KMS-11 (cell line): Measurements from ENCODE around the gene EIF1.

Experiments used
- H2AFZ ChIP-seq: fragments of 200-600 bp; sonication (generic); 2 replicates; pipeline ENCODE4 v1.6.1; 2016; ENCODE audit warnings: antibody characterized with exemption, mixed run types, low read depth
- H3K27ac ChIP-seq: fragments of 200-600 bp; sonication (generic); 2 replicates; pipeline ENCODE4 v1.6.1; 2016; ENCODE audit warnings: mild to moderate bottlenecking, mixed run types
- H3K27me3 ChIP-seq: fragments of 200-600 bp; sonication (generic); 2 replicates; pipeline ENCODE4 v1.6.1; 2017; ENCODE audit warnings: mild to moderate bottlenecking, low read depth, mixed run types, moderate library complexity; ENCODE audit not compliant: insufficient read depth
- H3K36me3 ChIP-seq: fragments of 200-600 bp; sonication (generic); 2 replicates; pipeline ENCODE4 v1.6.1; 2017; ENCODE audit warnings: mild to moderate bottlenecking, mixed run types; ENCODE audit not compliant: insufficient read depth
- H3K4me1 ChIP-seq: fragments of 200-600 bp; sonication (generic); 2 replicates; pipeline ENCODE4 v1.6.1; 2016; ENCODE audit warnings: mild to moderate bottlenecking, low read depth, mixed run types; ENCODE audit not compliant: poor library complexity, severe bottlenecking
- H3K4me2 ChIP-seq: fragments of 200-600 bp; sonication (generic); 2 replicates; pipeline ENCODE4 v1.7.0; 2016; ENCODE audit warnings: mild to moderate bottlenecking, mixed run types
- H3K4me3 ChIP-seq: fragments of 200-600 bp; sonication (generic); IDR thresholded peaks from 2 replicates; pipeline ENCODE4 v1.6.1; 2017; ENCODE audit warnings: low read depth, low read length, mixed read lengths; ENCODE audit not compliant: insufficient read depth
- H3K79me2 ChIP-seq: fragments of 200-600 bp; sonication (generic); 2 replicates; pipeline ENCODE4 v1.6.1; 2016; ENCODE audit warnings: low read depth, mixed run types; ENCODE audit not compliant: insufficient read depth
- H3K9ac ChIP-seq: fragments of 200-600 bp; sonication (generic); 2 replicates; pipeline ENCODE4 v1.6.1; 2016; ENCODE audit warnings: mild to moderate bottlenecking, mixed run types
- H4K20me1 ChIP-seq: fragments of 200-600 bp; sonication (generic); 2 replicates; pipeline ENCODE4 v1.6.1; 2016; ENCODE audit warnings: mild to moderate bottlenecking, mixed run types; ENCODE audit not compliant: insufficient read depth
- CTCF ChIP-seq: fragments of 200-600 bp; sonication (generic); conservative IDR thresholded peaks from 2 replicates; pipeline ENCODE4 v1.6.1; 2017; ENCODE audit warnings: low read depth, mild to moderate bottlenecking, antibody characterized with exemption, low read length, moderate library complexity, mixed read lengths

The EIF1 gene

DNA sequence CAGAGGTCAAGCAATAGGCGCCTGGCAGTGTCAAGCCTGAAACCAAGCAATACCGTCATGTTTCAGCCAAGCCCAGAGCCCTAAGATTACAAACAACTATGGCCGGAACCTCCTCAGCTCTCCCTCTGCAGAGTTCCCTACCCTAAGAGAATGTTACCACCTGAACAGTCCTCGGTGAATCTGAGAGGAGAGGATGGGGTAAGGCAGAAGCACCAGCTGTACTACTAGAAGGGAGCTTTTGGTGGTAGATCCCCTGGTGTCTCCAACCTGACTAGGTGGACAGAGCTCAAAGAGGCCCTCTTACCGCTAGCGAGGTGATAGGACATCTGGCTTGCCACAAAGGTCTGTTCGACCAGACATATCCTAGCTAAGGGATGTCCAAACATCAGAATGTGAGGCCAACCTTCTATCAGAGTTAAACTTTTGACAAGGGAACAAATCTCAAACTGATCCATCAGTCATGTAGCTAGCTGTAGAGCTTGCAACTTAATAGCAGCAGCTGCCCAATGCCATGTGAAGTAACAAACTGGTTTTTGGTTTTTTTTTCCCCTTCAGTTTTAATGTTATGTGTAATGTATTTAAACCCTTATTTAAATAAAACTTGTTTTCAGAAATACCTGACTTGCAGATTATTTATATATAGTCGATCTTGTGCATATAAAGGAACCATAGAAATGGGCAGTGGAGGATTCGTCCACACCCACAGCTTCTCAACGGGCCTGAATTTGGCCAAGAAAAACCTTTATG lies 2.5 kb downstream of the EIF1 start:
- Histone ChIP-seq H3K4me2 (peak overlapping the region; percentile 90; the same call in 1 of the 2 replicates), H4K20me1 (peaks cover 27% of the 10 kb centered on the region), H3K9ac (no peak overlapping the region), H2AFZ (no peak overlapping the region), H3K4me3 (no peak overlapping the region), H3K4me1 (peaks cover 34% of the 10 kb centered on the region), H3K36me3 (peaks cover 28% of the 10 kb centered on the region; the same call in 1 of the 2 replicates), H3K27ac (peak overlapping the region; percentile 98; the same call in 1 of the 2 replicates), H3K27me3 (no peaks in the 10 kb centered on the region), H3K79me2 (peaks cover 28% of the 10 kb centered on the region)
- no peak for TF ChIP-seq CTCF

DNA sequence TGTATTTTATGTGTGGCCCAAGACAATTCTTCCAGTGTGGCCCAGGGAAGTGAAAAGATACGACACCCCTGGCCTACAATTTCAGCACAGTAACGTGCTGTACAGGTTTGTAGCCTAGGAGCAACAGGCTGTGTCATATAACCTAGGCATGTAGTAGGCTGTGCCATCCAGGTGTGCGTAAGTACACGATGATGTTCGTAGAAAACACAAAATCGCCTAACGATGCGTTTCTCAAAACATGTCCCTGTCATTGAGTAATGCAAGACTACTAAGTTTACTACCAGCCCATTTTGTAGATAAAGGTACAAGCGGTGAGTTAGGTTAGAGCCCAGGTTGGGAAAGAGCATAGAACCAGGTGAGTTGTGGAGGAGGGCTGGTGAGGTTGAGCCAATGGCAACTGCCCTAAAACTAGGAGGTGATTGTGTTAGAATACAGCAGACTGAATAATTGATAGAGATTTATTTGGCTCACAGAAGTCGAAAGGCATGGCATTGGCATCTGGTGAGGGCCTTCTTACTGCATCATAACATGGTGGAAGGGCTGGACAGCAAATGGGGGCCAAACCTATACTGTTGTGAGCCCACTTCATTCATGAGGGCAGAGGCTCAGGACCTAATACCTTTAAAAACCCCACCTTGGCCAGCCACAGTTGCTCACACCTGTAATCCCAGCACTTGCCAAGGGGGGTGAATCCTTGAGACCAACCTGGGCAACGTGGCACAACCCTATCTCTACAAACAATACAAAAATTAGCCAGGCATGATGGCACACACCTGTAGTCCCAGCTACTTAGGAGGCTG lies 4.2 kb downstream of the EIF1 start:
- peaks cover 43% of the 10 kb centered on the region for H3K4me1 ChIP-seq
- H3K9ac ChIP-seq, result no peak overlapping the region
- H3K27me3 ChIP-seq, result no peaks in the 10 kb centered on the region
- no peak overlapping the region for H2AFZ ChIP-seq
- H3K4me3 ChIP-seq, result no peak overlapping the region
- peaks cover 27% of the 10 kb centered on the region for H4K20me1 ChIP-seq
- no peak overlapping the region; the same call in 1 of the 2 replicates for H3K27ac ChIP-seq
- TF ChIP-seq CTCF, result no peak
- H3K36me3 ChIP-seq, result peaks cover 28% of the 10 kb centered on the region; the same call in 1 of the 2 replicates
- H3K79me2 ChIP-seq, result peaks cover 28% of the 10 kb centered on the region
- H3K4me2 ChIP-seq, result no peak overlapping the region

- Histone ChIP-seq H4K20me1 (peaks cover 18% of the 10 kb centered on the region), H3K4me3 (no peak overlapping the region), H3K4me2 (no peak overlapping the region), H2AFZ (no peak overlapping the region), H3K27ac (no peak overlapping the region), H3K4me1 (peaks cover 41% of the 10 kb centered on the region), H3K36me3 (peaks cover 20% of the 10 kb centered on the region; the same call in 1 of the 2 replicates), H3K9ac (no peak overlapping the region), H3K79me2 (peaks cover 16% of the 10 kb centered on the region), H3K27me3 (no peaks in the 10 kb centered on the region)
- no peak for TF ChIP-seq CTCF
These were observed 6.5 kb downstream of the EIF1 start for GRCh38 chr17:41695134-41695661.

DNA sequence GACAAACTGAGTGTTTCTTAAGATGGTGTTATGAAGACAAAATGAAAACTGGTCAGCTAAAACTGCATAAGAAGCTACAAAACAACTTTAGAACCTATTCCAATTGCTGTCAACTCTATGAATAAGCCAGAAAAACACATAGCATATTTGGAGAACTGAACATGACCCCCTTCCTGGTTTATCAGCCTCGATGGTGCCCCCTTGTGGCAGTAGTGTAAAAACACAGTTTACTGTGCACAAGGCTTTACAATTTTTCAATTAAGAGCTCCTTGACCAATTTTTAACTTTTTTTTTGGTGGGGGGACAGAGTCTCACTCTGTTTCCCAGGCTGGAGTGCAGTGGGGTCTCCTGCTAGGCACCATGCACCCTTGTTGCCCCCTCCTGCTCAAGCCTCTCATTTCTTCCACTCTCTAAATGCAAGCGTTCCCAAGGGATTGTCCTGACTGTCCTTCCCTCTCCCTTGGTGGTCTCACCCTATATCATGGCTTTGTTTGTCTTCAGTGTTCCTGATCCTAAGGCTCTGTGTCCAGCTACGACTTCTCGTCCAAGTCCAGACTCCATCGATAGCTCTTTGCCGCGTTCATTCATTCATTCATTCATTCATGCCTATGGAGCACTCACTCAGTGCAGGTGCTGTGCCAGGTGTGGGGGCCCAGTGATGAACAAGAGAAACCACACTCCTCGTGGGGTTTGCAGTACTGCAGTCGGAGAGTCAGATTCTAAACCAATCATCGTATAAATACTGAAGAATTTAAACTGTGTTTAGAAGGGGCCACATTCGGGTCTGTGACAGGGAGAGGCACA lies 7.5 kb downstream of the EIF1 start:
- peak; percentile 95 for TF ChIP-seq CTCF
- Histone ChIP-seq H3K4me1 (peaks cover 31% of the 10 kb centered on the region), H3K36me3 (peaks cover 11% of the 10 kb centered on the region; the same call in 1 of the 2 replicates), H3K27me3 (no peaks in the 10 kb centered on the region), H3K9ac (no peak overlapping the region), H2AFZ (no peak overlapping the region), H3K4me2 (peak overlapping the region; percentile 47; the same call in 1 of the 2 replicates), H3K4me3 (no peak overlapping the region), H4K20me1 (peaks cover 9% of the 10 kb centered on the region), H3K27ac (no peak overlapping the region), H3K79me2 (peaks cover 6% of the 10 kb centered on the region; the same call in 1 of the 2 replicates)
